ENCODE data around the gene TSHZ2.

TSHZ2 gene

GRCh38 chr20:53027089-53027488 lies 54.9 kb downstream of the TSHZ2 start:
- DNase-seq (ENCODE audit: low read depth) = no peak

DNA sequence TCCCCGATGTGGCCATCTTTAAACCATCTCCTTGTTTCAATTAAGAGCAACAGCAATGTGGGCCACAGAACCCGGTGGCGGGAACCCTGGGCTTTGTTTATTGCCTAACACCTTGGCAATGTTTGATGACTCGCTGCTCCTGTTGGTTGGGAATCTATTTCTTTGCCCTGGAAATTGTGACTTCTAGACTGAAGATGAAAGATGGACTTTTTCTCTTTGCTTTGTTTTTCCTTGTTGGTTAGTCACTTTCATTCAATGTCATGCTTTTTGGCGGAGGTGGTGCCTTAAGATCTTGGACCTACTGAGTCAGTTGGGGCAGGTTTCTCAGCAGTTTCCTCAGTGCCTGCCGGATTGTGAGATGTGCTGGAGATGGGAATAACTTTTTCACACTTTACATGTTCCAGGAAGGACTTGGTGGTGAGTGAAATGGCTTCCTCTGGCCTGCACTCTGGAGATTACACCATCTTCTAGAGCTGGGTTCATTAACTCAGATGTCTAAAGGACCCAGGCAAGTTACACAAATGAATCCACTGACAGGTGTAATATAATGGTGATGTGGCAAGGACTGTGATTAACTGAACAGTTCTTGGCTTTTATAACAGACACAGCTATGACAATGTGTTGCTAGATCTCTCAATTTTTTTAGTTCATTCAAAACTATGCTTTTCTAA lies 56.3 kb downstream of the TSHZ2 start:
- DNase-seq (ENCODE audit: low read depth) = no peak

DNA sequence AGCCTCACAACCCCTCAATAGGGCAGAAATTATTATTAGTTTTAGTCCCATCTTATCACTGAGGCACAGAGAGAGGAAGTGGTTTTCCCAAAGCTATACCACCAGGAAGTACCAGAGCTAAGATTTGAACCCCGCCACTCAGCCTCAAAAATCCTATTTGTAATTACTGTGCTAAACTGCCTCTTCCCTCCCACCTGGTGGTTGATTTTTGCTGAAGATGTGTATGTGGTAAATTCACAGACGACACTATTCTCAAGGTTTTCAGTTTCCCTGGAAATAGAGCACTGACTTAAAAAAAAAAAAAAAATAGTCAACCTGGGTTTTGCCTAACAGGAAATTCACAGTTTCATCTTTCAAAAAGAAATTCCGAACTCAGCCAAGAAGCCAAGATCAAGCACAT lies 57.9 kb downstream of the TSHZ2 start:
- no peak for DNase-seq (ENCODE audit: low read depth)

DNA sequence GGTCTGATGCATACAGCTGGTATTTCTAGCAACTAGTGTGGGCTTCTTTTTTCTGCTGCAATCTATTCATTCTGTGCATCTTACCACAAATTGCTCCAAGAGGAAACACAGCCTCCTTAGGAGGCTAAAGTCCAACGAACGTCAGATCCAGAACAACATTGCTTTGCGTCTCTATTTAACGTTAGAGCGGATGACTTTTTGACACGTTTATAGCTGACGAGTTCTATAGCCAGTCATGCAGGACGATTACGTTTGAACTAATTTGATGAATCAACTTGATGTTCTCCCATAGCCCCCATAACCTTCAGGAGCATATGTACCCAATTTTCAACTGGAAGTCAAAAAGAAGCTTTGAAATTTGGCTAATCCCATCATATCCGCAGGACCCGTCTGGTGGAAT lies 59.9 kb downstream of the TSHZ2 start:
- DNase-seq (ENCODE audit: low read depth) = no peak

- DNase-seq (ENCODE audit: low read depth) = no peak
Measured at GRCh38 chr20:53032478-53032932, 60.3 kb downstream of the TSHZ2 start.

DNA sequence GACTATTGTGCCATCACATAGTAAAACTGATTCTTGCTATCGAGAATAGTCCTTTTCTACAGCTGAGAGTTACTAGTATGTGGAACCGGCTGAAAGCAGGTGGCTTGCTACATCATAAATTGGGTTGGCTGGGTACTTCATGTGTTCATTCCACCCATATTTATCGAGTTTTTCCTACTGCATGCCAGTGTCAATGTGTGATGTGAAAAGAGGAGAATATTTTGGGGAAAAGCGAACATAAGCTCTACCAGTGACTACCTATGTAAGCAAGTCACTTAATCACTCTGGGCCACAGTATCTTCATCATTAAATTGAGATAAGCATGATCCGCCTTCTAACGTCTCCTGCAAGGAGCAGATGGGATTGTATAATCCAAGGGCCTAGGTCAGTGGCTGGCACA lies 61.0 kb downstream of the TSHZ2 start:
- DNase-seq (ENCODE audit: low read depth) = no peak

GRCh38 chr20:53034899-53035298 lies 62.7 kb downstream of the TSHZ2 start:
- DNase-seq (ENCODE audit: low read depth) = no peak

- DNase-seq (ENCODE audit: low read depth) = no peak
Measured at GRCh38 chr20:53036992-53037391, 64.8 kb downstream of the TSHZ2 start.

- no peak for DNase-seq (ENCODE audit: low read depth)
Measured at GRCh38 chr20:53037621-53038020, 65.5 kb downstream of the TSHZ2 start.

DNA sequence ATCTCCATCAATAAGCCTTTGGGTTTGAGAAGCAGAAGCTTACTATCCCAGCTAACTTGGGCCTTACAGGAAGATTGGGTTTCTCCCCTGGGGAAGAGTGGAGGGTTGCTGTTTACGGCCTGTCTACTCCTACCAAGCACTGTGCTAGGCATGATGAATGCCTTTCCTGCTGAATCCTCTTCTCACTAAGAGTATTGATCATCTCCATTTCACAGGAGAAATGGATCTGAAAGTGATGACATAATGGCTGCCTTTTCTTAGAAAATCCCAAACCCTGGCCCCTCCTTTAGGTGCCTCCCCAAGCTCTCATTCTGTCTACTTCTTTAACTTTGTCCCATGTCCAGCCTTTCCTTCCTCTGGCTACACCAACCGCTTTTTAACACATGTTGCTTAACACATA lies 66.1 kb downstream of the TSHZ2 start:
- no peak for DNase-seq (ENCODE audit: low read depth)

- DNase-seq (ENCODE audit: low read depth) = no peak
Measured at GRCh38 chr20:53040693-53041589, 68.8 kb downstream of the TSHZ2 start.

GRCh38 chr20:53042521-53042920 lies 70.4 kb downstream of the TSHZ2 start:
- no peak for DNase-seq (ENCODE audit: low read depth)

GRCh38 chr20:53044296-53044695 lies 72.1 kb downstream of the TSHZ2 start:
- no peak for DNase-seq (ENCODE audit: low read depth)

GRCh38 chr20:53045941-53046340 lies 73.8 kb downstream of the TSHZ2 start:
- DNase-seq (ENCODE audit: low read depth) = no peak

GRCh38 chr20:53047203-53047602 lies 75.0 kb downstream of the TSHZ2 start:
- no peak for DNase-seq (ENCODE audit: low read depth)

GRCh38 chr20:53048387-53048786 lies 76.2 kb downstream of the TSHZ2 start:
- no peak for DNase-seq (ENCODE audit: low read depth)

DNA sequence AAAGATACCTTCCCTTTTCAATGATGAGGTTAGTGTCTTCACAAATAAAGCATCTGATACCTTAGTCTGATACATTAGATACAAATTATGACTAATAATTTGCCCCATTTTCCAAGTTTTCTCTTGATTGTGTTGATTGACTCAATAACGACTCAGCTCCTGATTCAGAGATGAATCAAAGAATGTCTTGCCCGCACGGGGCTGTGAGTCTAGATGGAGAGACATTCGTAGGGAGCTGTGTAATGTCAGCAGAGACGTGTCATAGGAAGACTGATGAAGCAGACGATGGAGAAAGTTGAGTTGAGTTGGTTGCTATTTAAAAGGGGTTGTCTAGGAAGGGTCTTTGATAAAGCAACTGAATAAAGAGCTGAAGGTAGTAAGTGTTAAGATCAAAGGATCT lies 78.2 kb downstream of the TSHZ2 start:
- DNase-seq (ENCODE audit: low read depth) = no peak

- no peak for DNase-seq (ENCODE audit: low read depth)
Measured at GRCh38 chr20:53052380-53052779, 80.2 kb downstream of the TSHZ2 start.

DNA sequence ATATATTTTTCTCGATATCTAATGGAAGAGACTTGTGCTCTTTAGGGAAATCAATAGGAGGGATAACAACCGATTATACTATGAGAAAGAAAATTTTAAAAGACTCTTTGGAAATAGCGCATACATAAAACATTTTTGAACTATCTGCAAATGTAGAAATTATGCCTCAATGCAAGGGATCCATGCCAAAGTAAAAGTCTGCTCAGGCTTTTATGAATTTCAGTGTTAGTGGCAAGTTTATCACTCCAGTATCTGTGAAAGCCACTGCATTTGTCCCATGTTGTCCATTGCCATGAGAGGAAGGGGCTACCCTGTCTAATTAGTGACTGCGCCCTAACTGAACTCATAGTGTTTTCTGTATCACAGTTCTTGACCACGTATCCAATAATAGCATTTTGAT lies 81.4 kb downstream of the TSHZ2 start:
- no peak for DNase-seq (ENCODE audit: low read depth)

DNA sequence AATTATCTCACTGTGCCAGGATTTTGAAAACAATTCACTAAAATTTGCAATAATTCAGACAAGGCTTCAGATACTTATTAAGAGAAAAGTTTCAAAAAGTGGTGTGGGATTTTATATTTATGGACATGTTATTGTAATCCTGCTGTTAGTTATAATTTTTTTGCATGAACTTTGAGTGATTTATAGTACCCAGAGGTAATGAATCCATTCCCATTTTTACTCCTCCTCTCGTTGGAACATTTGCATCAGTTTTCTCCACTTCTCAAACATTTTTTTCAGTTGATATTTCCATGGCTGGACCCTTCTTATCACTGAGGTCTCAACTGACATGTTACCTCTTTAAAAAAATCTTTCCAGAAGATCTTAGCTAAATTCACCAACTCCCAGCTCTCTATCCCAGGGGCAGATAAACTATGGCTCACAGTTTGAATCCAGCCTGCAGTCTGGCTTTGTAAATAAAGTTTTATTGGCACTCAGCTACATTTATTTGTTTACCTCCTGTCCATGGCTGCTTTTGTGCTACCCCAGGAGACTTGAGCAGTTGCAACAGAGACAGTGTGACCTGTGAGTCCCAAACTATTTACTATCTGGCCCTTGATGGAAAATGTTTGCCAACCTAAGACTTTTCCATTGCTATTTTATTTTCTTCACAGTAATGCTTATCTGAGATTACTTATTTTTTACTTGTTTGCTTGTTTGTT lies 83.4 kb downstream of the TSHZ2 start:
- DNase-seq (ENCODE audit: low read depth) = no peak

DNA sequence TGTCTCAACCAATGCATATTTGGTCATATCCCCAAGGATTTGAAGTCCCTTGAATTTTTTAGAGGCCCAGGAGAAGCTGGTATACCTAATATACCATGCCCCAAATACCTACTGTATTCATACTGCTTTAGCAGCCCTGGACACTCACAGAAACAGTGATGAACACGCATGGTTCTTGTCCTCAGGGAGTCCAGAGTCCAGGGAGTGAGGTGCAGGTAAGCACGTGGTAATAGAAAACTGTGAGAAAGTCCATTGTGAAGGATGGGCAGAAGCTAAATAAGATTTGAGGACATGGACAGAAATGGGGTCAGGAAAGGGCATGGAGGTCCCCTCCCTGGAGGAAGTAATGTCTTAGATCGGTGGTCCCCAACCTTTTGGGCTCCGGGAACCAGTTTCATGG lies 85.4 kb downstream of the TSHZ2 start:
- DNase-seq (ENCODE audit: low read depth) = no peak

GRCh38 chr20:53059848-53060247 lies 87.7 kb downstream of the TSHZ2 start:
- DNase-seq (ENCODE audit: low read depth) = no peak

Data from CMK (cell line).